ENCODE data around the gene THSD4.

THSD4 gene

DNA sequence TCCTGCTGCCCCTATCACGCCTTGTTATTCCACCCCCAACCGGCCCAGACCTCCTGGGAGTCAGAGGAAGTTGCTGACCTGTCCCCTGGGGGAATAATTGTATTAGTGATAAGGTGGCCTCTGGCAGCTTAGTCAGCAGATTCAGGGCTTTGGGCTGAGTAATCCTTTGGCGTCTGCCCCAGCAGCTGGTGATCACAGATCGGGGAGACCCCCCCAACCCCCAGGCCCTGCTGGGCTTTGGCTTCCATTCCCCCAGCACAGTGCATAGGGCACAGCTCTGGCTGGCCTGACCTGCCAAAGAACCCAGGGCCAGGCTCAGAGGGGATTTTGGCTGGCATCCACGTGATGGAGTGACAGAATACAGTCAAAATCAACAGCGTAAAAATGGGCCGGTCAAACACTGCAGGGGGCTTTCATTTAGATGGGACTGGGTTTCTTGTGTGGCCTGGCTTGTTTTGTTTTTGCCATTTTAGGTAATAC is 691.2 kb downstream of the THSD4 start:
- DNase-seq (no peak), ATAC-seq (no peak)
- no peaks in the 10 kb centered on the region for H3K36me3 Mint-ChIP-seq (ENCODE audit: low read depth)
- no peaks in the 10 kb centered on the region for H3K9me3 Mint-ChIP-seq
- H3K4me3 Mint-ChIP-seq = no peak overlapping the region
- H3K27me3 Mint-ChIP-seq = peaks cover 3% of the 10 kb centered on the region
- H3K27ac Mint-ChIP-seq = no peak overlapping the region
- H3K4me1 Mint-ChIP-seq = no peaks in the 10 kb centered on the region

DNA sequence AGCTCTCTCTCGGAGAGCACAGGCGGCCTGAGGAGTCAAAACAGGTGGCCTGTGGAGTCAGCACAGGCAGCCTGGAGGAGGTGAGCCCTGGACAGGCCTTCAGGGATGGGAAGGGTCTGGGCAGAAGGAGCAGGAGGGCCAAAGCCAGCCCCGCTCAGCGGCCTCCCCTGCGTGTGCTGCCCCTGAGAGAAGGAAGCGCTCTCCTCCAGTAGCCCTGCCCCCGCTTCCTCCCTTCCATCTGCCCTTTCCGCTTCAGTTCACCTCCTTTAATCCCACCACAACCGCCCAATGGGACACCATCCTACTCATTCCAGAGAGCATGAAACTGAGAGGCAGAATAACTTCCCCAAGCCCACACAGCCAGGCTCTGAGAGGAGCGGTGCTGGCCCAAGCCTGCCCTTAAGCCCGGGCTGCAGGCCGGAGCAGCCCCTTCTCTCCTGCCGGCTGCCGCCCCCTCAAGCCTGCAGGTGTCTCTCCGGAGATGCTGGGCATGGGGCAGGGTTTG is 691.9 kb downstream of the THSD4 start:
- no peak overlapping the region for H3K27ac Mint-ChIP-seq
- no peaks in the 10 kb centered on the region for H3K9me3 Mint-ChIP-seq
- H3K36me3 Mint-ChIP-seq (ENCODE audit: low read depth) = no peaks in the 10 kb centered on the region
- DNase-seq (no peak), ATAC-seq (no peak)
- H3K4me1 Mint-ChIP-seq = no peaks in the 10 kb centered on the region
- H3K27me3 Mint-ChIP-seq = peaks cover 3% of the 10 kb centered on the region
- no peak overlapping the region for H3K4me3 Mint-ChIP-seq

DNA sequence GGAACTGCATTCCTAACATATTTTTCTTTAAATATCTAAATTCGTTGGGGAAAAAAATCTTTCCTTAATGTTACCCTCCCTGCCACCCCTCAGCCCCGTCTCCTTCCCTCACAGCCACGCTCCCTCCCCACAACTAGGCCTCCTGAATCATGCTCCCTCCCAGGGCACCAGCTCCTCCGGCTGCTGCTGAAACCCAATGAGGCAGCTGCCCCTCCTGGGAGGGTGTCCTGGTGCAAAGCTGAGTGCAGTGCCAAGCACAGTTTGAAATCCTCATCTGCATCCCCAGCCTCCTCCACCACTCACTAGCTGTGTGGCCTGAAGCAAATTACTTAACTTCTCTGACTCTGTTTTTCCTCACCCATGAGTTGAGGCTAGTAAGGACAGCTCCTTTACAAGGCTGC is 692.4 kb downstream of the THSD4 start:
- ATAC-seq (no peak), DNase-seq (no peak)
- no peak overlapping the region for H3K27ac Mint-ChIP-seq
- no peaks in the 10 kb centered on the region for H3K36me3 Mint-ChIP-seq (ENCODE audit: low read depth)
- H3K27me3 Mint-ChIP-seq = no peaks in the 10 kb centered on the region
- no peaks in the 10 kb centered on the region for H3K9me3 Mint-ChIP-seq
- H3K4me3 Mint-ChIP-seq = no peak overlapping the region
- H3K4me1 Mint-ChIP-seq = no peaks in the 10 kb centered on the region

DNA sequence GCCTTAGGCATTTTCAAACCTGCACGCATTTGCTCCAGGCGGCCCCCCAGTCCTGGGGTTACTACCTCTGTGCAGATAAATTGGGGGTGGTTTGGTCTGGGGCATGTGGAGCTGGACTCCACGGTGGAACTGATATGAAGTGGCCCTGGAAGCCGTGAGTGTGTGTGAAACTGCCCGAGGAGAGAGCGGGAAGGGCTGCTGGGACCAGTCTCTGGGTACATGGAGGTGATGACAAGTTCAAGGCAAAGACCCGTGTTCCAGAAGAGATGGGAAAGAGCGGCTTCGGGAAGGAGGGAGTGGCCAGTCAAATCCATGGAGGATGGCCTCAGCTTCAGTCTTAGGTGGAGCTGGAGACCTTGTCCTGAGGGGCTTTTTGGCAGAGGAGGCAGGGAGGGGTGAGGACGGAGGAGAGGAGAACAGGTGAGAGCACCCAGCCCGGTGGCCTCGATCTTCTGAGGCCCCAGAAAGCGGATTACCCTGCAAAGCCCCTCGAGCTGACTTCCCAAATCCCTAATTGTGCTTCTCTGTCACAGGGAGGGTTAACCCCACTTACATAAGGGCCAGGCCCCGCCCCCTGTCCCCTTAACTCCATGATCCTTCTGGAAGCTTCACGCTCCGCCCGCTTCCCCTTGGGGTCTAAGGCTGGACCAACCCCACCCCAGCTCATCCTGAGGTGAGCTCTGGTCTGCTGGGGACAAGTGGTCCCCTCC is 693.2 kb downstream of the THSD4 start:
- Mint-ChIP-seq H3K9me3 (no peaks in the 10 kb centered on the region), H3K27ac (no peak overlapping the region), H3K4me3 (no peak overlapping the region), H3K36me3 (ENCODE audit: low read depth) (no peaks in the 10 kb centered on the region), H3K4me1 (no peaks in the 10 kb centered on the region), H3K27me3 (no peaks in the 10 kb centered on the region)
- ATAC-seq = no peak
- no peak for DNase-seq

DNA sequence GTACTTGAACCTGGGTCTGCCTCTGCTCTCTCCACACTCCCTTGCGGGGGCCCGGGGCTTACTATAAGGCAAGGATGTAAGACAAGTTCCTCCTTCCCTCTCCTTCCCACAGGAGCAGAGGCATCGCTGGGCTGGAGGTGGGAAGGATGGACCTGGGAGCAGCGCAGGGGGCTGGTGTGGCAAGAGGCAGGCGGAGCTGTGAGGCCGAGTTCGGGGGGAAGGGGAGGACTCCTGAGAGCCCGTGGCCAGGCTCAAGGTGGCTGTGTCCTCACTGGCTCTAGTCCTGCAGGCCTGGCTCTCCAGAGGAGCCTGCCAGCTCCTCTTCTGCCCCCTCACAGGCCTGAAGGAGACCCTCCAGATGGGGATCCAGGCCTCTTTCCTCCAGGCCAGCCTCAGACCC is 694.1 kb downstream of the THSD4 start:
- Mint-ChIP-seq H3K27ac (no peak overlapping the region), H3K4me1 (no peaks in the 10 kb centered on the region), H3K36me3 (ENCODE audit: low read depth) (no peaks in the 10 kb centered on the region), H3K27me3 (no peaks in the 10 kb centered on the region), H3K4me3 (no peak overlapping the region), H3K9me3 (no peaks in the 10 kb centered on the region)
- DNase-seq = no peak
- ATAC-seq = no peak

DNA sequence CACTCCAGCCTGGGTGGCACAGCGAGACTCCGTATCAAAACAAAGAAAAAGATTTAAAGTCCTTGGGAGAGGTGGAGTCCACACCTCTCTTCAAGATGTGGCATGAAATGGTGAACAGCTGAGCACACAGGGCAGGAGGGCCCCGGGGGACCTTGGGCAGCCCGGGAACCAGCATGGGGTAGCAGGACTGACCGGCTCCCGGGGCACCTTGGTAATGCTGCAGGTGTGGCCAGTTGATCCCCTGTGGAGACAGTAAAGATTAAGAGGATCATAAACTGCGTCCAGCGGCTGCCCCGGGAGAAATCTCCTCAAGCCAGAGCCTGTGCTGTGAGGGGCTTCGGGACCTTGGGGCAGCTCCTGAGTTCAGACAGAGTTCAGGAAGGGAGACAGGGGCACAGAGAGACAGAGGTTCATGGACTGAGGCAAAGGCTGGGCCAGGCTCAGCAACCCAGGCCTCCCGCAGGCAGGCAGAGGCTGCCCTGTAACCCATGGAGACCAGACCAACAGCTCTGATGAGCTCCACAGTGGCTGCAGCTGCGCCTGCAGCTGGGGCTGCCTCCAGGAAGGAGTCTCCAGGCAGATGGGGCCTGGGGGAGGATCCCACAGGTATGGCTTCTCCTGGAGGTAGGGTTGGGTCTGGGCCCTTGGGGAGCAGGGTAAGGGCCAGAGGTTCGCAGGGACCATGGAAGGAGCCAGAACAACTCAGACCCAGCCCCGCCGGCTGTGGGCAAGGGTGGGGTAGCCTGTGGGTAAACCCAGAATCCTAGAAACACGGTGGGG is 695.2 kb downstream of the THSD4 start, which contains the start of gene NR2E3:
TSS of gene NR2E3 (plus strand) at position 299 of the 780 bp plus-strand sequence. CDS start at position 489, 190 bp downstream.
- no peaks in the 10 kb centered on the region for H3K27me3 Mint-ChIP-seq
- no peak within 1 kb of the TSS for H3K4me3 Mint-ChIP-seq
- DNase-seq (no peak), ATAC-seq (no peak)
- no peak within 1 kb of the TSS for H3K27ac Mint-ChIP-seq
- H3K36me3 Mint-ChIP-seq (ENCODE audit: low read depth) = no peaks in the 10 kb centered on the region
- no peaks in the 10 kb centered on the region for H3K4me1 Mint-ChIP-seq
- H3K9me3 Mint-ChIP-seq = no peaks in the 10 kb centered on the region

DNA sequence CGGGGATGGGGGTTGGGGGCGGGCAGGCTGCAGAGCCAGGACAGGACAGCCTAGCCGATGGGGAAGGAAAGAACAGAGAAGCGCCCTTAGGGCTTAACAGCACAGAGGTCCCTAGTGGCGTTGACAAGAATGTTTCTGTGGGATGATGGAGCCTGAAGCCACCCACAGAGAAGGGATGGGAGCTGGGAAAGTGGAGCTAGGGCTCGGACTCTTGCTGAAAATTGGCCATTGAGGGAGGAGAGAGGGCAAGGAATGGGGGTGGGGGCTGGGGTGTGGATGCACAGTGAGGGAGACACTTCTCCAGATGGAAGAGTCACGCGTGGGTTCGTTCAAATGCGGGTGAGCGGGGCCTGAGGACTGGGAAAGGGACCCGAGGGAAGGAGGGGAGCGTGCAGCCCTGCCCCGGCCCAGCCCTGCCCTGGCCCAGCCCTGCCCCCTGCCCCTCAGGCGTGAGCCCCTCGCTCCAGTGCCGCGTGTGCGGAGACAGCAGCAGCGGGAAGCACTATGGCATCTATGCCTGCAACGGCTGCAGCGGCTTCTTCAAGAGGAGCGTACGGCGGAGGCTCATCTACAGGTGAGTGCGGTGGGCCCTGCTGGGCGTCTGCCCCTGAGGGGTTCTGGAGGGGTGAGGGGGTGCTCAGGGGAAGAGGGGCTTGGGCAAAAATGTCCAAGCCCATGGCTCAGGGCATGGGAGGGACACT is 695.9 kb downstream of the THSD4 start:
- Mint-ChIP-seq H3K27me3 (no peaks in the 10 kb centered on the region), H3K36me3 (ENCODE audit: low read depth) (no peaks in the 10 kb centered on the region), H3K4me3 (no peak overlapping the region), H3K4me1 (no peaks in the 10 kb centered on the region), H3K9me3 (no peaks in the 10 kb centered on the region), H3K27ac (no peak overlapping the region)
- no peak for ATAC-seq
- DNase-seq = no peak

DNA sequence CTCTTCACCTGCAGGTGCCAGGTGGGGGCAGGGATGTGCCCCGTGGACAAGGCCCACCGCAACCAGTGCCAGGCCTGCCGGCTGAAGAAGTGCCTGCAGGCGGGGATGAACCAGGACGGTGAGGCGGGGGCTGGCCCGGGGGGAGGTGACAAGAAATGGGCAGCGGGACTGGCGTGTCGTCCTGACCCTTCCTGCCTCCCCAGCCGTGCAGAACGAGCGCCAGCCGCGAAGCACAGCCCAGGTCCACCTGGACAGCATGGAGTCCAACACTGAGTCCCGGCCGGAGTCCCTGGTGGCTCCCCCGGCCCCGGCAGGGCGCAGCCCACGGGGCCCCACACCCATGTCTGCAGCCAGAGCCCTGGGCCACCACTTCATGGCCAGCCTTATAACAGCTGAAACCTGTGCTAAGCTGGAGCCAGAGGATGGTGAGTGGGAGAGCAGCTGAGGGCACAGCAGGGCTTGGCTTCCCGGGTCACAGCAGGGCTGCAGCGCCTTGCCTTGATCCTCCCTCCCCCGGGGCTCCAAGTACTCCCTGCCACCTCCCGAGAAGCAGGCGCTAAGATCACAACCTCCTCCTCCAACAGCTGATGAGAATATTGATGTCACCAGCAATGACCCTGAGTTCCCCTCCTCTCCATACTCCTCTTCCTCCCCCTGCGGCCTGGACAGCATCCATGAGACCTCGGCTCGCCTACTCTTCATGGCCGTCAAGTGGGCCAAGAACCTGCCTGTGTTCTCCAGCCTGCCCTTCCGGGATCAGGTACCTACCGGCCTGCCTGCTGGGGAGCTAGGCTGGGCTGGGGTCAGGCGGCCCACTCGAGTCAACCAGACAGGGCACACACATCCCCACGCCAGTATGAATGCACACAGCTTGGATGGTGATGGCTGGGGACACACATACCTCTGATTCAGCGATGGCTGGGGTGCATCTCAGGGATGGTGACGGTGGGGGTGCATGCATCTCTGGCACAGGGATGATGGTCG is 696.8 kb downstream of the THSD4 start:
- Mint-ChIP-seq H3K4me3 (no peak overlapping the region), H3K36me3 (ENCODE audit: low read depth) (no peaks in the 10 kb centered on the region), H3K9me3 (no peaks in the 10 kb centered on the region), H3K4me1 (no peaks in the 10 kb centered on the region), H3K27me3 (no peaks in the 10 kb centered on the region), H3K27ac (no peak overlapping the region)
- peak; percentile 21 for ATAC-seq
- no peak for DNase-seq

DNA sequence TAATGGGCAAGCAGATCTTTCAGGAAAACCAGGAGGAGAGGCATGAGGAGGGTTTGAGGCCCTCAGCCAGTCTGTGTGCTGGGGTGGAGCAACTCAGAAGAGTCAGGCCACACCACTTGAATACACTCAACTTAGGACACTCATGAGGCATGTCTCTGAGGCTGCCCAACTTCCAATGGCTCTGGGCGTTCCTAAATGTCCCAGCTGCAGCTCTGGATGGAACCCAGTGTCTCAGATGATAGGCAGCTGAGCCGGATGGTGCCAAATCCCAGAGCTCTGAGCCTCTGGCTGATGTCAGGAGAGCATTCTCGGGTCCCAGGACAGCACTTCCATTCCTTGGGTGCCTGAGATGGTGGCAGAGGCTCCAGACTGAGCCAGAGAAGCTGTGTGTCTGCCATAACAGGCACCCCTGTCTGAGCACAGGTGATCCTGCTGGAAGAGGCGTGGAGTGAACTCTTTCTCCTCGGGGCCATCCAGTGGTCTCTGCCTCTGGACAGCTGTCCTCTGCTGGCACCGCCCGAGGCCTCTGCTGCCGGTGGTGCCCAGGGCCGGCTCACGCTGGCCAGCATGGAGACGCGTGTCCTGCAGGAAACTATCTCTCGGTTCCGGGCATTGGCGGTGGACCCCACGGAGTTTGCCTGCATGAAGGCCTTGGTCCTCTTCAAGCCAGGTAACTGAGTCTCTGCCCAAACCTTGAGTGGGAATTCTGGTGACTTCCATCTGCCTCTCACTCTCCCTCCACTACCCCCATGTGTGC is 697.9 kb downstream of the THSD4 start:
- DNase-seq (no peak), ATAC-seq (no peak)
- no peak overlapping the region for H3K4me3 Mint-ChIP-seq
- no peaks in the 10 kb centered on the region for H3K36me3 Mint-ChIP-seq (ENCODE audit: low read depth)
- no peaks in the 10 kb centered on the region for H3K4me1 Mint-ChIP-seq
- H3K9me3 Mint-ChIP-seq = peaks cover 3% of the 10 kb centered on the region
- H3K27ac Mint-ChIP-seq = no peak overlapping the region
- H3K27me3 Mint-ChIP-seq = no peaks in the 10 kb centered on the region

DNA sequence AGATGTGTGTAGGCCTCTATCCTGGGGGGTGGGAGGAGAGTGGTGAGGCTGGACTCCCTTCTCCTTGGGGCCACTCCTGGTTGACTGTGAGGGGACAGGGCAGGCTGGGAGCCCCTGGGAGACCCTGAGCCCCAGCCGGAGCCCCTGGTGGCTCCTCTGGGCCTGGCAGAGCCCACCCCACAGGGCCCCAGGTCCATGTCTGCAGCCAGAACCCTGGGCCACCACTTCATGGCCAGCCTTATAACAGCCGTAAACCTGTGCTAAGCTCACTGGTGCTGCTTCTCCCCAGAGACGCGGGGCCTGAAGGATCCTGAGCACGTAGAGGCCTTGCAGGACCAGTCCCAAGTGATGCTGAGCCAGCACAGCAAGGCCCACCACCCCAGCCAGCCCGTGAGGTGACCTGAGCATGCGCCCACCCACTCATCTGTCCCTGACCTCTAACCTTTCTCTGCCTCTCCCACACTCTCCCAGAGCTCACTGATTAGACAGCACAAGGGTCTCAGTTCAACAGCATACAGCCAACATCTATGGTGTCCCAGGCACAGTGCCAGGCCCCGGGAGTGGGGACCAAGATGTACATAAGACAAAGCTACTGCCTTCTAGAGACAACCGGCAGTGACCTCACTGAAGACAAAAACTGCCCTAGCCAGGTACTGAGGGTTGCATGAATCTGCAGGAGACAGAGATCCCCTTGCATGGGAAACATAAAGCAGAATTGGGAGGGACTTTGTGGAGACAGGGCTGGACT is 698.6 kb downstream of the THSD4 start:
- no peak for ATAC-seq
- Mint-ChIP-seq H3K27ac (no peak overlapping the region), H3K4me3 (no peak overlapping the region), H3K4me1 (no peaks in the 10 kb centered on the region), H3K36me3 (ENCODE audit: low read depth) (no peaks in the 10 kb centered on the region), H3K9me3 (peaks cover 7% of the 10 kb centered on the region), H3K27me3 (no peaks in the 10 kb centered on the region)
- DNase-seq = no peak

DNA sequence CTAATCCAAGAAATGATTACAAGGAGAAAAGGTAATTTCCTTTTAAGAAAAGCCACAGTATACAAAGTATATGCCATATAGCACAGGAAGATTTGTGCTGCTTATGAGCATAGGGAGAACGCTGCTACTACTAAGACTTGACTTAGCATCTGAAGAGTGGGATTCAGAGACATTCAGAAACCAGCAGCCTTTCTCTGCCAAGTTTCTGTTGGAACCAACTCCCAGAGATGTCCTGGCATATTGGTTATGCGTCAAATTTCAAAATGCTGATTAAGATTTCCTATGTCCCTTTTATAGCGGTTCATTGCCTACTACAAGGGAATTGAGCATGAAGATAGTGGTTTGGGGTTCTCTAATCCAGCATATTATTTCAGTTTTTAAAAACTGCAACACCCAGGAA is 700.0 kb downstream of the THSD4 start:
- Mint-ChIP-seq H3K36me3 (ENCODE audit: low read depth) (no peaks in the 10 kb centered on the region), H3K27ac (no peak overlapping the region), H3K4me1 (no peaks in the 10 kb centered on the region), H3K9me3 (peaks cover 20% of the 10 kb centered on the region), H3K27me3 (no peaks in the 10 kb centered on the region), H3K4me3 (no peak overlapping the region)
- no peak for ATAC-seq
- DNase-seq = no peak

DNA sequence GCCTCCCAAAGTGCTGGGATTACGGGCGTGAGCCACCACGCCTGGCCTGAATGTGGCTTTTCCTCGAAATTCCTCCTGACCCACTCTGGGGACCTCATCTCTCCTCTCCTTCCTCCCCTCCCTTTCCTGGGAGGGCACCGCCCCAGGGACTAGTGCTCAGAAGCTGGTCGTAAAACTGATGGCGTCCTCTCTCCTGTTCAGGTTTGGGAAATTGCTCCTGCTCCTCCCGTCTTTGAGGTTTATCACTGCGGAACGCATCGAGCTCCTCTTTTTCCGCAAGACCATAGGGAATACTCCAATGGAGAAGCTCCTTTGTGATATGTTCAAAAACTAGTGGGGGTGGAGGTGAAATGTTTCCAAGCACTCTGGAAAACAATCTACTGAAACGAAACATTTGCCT is 702.1 kb downstream of the THSD4 start:
- H3K27me3 Mint-ChIP-seq = no peaks in the 10 kb centered on the region
- no peaks in the 10 kb centered on the region for H3K4me1 Mint-ChIP-seq
- H3K9me3 Mint-ChIP-seq = peaks cover 37% of the 10 kb centered on the region
- DNase-seq = no peak
- H3K4me3 Mint-ChIP-seq = no peak overlapping the region
- H3K27ac Mint-ChIP-seq = no peak overlapping the region
- no peak for ATAC-seq
- peaks cover 10% of the 10 kb centered on the region for H3K36me3 Mint-ChIP-seq (ENCODE audit: low read depth)

DNA sequence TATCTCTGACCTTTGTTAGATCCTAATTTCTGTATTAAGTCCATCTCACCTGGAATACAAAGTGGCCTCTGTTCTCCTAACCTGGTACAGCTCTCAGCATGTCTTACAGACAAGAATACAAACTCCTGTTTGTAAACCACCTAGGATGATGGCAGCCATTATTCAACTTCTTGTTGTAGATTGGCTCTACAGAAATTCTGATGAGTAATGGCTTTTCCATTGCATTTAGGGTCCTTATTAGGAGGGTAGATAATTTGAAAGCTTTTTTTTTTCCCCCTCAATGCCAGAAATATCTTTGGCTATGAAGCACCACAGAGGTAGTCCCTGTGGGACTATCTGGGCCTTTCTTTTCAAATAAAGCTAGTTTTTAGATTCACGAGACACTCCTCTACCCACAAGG is 704.9 kb downstream of the THSD4 start:
- Mint-ChIP-seq H3K36me3 (ENCODE audit: low read depth) (peaks cover 36% of the 10 kb centered on the region), H3K27me3 (no peaks in the 10 kb centered on the region), H3K9me3 (peaks cover 61% of the 10 kb centered on the region), H3K4me1 (no peaks in the 10 kb centered on the region), H3K27ac (no peak overlapping the region), H3K4me3 (no peak overlapping the region)
- no peak for ATAC-seq
- DNase-seq = no peak

Measured in activated naive CD8-positive, alpha-beta T cell treated with anti-CD3 and anti-CD28 coated beads, Interleukin-2, amount 50 U/mL, for 24 hours (primary cell).